ENCODE results near the gene TRPT1.

Gene TRPT1

DNA sequence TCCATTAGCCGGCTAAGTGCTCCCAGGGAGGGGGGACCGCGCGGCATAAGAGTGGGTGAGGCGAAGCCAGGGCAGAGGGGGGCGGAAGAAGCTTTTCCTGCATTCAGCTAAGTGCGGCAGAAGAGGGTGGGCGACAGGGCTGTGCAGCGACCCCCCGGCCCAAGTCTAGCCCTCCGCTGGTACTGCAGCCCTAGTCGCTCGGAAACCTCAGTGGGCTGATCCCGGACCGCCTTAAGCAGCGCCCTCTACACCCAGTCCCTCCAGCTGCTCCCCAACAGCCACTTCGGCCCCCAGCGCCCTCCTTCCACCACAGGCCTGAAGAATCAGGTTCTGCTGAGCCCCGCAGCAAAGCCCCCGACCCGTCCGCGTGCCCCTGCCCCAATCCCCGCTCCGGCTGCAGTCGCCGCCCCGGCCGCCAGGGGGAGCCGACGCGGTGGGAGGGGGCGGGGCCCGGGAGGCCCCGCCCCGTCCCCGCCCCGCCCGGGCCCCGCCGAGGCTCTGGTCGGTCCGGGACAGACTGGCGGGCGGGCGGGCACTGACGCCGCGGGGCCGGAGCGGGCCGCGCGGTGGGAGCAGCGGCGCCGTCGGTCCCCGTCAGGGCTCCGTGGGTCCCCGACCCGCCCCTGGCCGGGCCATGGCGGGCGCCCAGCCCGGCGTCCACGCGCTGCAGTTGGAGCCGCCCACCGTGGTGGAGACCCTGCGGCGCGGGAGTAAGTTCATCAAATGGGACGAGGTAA is 25.2 kb upstream of the TRPT1 start, which contains the start of gene PLCB3:
PLCB3 (plus strand) TSS at position 515 of the 737 bp plus-strand sequence; CDS start at position 635, 120 bp downstream.
- TF ChIP-seq CTCF (IDR thresholded peaks at IDR 0.05; ENCODE audit: extremely low read depth, missing control alignments), result peak; percentile 75
- peak; percentile 97 for DNase-seq (ENCODE audit: low spot score)

GRCh38 chr11:64250415-64251015 is 24.5 kb upstream of the TRPT1 start:
- TF ChIP-seq CTCF (IDR thresholded peaks at IDR 0.05; ENCODE audit: extremely low read depth, missing control alignments), result no peak

DNA sequence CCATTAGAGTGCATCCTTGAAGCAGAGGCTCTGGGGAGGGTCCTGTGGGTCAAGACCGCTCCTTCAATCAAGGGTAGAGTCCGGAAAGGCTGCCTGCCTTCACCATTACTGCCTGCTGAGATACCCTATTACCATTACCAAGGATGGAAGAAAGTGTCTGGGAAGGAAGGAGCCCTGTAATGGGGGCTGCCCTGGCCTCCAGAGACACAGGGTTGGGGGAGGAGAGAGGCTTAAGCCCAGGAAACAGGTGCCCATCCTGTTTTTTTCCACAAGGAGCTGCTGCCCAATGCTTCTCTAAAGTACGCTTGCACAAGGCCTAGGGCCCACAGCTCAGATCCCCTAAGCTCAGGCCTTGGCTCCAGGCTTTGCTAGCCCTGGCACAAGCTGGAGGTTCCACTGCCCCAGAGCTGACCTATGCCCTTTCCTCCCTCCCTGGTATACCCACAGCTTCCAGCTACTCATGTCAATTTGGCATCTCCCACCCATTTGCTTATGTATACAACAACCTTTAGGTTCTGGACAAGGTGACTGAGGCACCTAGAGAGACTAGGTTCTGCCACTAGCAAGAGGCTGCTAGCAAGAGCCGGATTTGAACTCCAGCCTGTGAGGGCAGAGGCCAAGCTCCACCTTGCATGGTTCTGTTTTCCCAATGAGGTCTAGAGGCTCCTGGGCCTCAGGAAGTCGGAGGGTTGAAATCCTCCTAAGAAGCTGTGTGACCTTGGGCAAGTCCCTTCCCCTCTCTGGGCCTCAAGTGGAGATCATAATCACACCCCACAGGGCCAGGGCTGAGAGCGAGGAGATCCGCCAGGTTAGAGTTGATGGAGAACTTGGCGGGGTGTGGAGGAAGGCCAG is 23.8 kb upstream of the TRPT1 start:
- TF ChIP-seq CTCF (IDR thresholded peaks at IDR 0.05; ENCODE audit: extremely low read depth, missing control alignments), result no peak

More at GRCh38 chr11:64250415-64251015, 24.5 kb upstream of the TRPT1 start:
- DNase-seq (ENCODE audit: low spot score), result no peak

DNA sequence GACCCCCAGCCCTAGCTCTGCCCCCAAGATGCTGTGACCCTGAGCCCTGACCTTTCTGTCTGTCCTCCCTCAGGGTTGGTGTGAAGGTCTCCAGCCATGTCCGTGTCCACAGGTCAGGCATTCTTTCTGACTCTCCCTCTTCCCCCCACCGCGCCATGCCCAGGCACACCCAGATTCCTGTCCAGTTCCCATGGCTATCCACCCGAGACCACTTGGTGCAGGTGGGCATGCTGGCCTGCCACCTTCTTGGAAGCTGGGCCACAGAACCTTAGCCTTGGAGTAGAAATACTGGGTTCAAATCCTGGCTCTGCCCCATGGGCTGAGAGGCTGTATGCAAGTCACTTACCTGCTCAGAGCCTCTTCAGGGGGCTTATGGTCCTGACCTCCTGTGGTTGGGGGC is 23.1 kb upstream of the TRPT1 start:
- no peak for TF ChIP-seq CTCF (IDR thresholded peaks at IDR 0.05; ENCODE audit: extremely low read depth, missing control alignments)
- no peak for DNase-seq (ENCODE audit: low spot score)

More for the DNA sequence above, 23.8 kb upstream of the TRPT1 start:
- DNase-seq (ENCODE audit: low spot score), result no peak

GRCh38 chr11:64248578-64248977 is 22.6 kb upstream of the TRPT1 start:
- TF ChIP-seq CTCF (IDR thresholded peaks at IDR 0.05; ENCODE audit: extremely low read depth, missing control alignments), result no peak
- no peak for DNase-seq (ENCODE audit: low spot score)

- no peak for DNase-seq (ENCODE audit: low spot score)
Measured at GRCh38 chr11:64247729-64248531, 21.9 kb upstream of the TRPT1 start.

More at GRCh38 chr11:64247729-64248531, 21.9 kb upstream of the TRPT1 start:
- TF ChIP-seq CTCF (IDR thresholded peaks at IDR 0.05; ENCODE audit: extremely low read depth, missing control alignments), result no peak
